ENCODE data around the gene ASIP.
"Not testable (repeated sequence)": the region's sequence is repeated elsewhere in the genome, so short reads cannot be mapped to it uniquely, and the experiment has no call there.

DNA sequence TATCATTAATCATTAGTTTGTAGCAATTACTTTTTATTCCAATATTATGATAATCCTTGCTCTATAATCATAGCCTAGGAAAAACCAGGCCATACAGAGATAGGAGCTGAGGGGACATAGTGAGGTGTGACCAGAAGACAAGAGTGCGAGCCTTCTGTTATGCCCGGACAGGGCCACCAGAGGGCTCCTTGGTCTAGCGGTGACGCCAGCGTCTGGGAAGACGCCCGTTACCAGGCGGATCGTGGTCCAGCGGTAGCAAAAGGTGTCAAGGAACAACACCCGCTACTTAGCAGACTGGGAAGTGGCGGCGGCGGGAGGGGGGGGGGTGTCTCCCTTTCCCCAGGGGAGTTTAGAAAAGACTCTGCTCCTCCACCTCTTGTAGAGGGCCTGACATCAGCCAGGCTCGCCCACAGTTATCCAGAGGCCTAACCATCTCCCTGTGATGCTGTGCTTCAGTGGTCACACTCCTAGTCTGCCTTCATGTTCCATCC, 57.1 kb downstream of the ASIP start:
- not testable (repeated sequence) for TF ChIP-seq POLR2A, EP300 (IDR thresholded peaks at IDR 0.05)
- peak in 3 of 4 experiments; percentile 30 to 40 (median 38) for TF ChIP-seq CTCF (IDR thresholded peaks at IDR 0.05)

Data from gastroesophageal sphincter (tissue), 3 donors.